ENCODE data around the gene HPRT1.
"Not testable (repeated sequence)": the region's sequence is repeated elsewhere in the genome, so short reads cannot be mapped to it uniquely, and the experiment has no call there.

HPRT1 gene

GRCh38 chrX:134460005-134460861, at the start of gene HPRT1:
Gene HPRT1 (plus strand): TSS chrX:134460165. CDS start chrX:134460312, 147 bp downstream.
- peak; percentile 84 to 85 for DNase-seq

- DNase-seq, result no peak
These were observed 43.9 kb upstream of the HPRT1 start for GRCh38 chrX:134416087-134416486.

GRCh38 chrX:134418317-134419113, 41.5 kb upstream of the HPRT1 start:
- no peak for DNase-seq

GRCh38 chrX:134419784-134420183, 40.2 kb upstream of the HPRT1 start:
- no peak for DNase-seq

GRCh38 chrX:134423606-134424005, 36.4 kb upstream of the HPRT1 start:
- no peak for DNase-seq

GRCh38 chrX:134426281-134426680, 33.7 kb upstream of the HPRT1 start:
- DNase-seq, result no peak

GRCh38 chrX:134431894-134432293, 28.1 kb upstream of the HPRT1 start:
- no peak for DNase-seq

- DNase-seq, result no peak
These were observed 24.1 kb upstream of the HPRT1 start for GRCh38 chrX:134435894-134436293.

- no peak for DNase-seq
These were observed 16.9 kb upstream of the HPRT1 start for GRCh38 chrX:134443020-134443419.

- DNase-seq, result no peak
These were observed 16.5 kb upstream of the HPRT1 start for GRCh38 chrX:134443461-134443860.

GRCh38 chrX:134444681-134445080, 15.3 kb upstream of the HPRT1 start:
- DNase-seq, result no peak

GRCh38 chrX:134452596-134452995, 7.4 kb upstream of the HPRT1 start:
- no peak for DNase-seq

- no peak for DNase-seq
These were observed 6.3 kb upstream of the HPRT1 start for GRCh38 chrX:134453631-134454030.

- DNase-seq, result no peak
These were observed 5.5 kb upstream of the HPRT1 start for GRCh38 chrX:134454506-134454905.

GRCh38 chrX:134457708-134458107, 2.3 kb upstream of the HPRT1 start:
- no peak for DNase-seq

GRCh38 chrX:134459683-134460004, 321 bp upstream of the HPRT1 start:
- no peak for DNase-seq

- DNase-seq, result no peak
These were observed 876 bp downstream of the HPRT1 start for GRCh38 chrX:134460862-134461220.

GRCh38 chrX:134461437-134461836, 1.5 kb downstream of the HPRT1 start:
- DNase-seq, result no peak

- DNase-seq, result no peak
These were observed 3.0 kb downstream of the HPRT1 start for GRCh38 chrX:134462927-134463326.

GRCh38 chrX:134464453-134464852, 4.5 kb downstream of the HPRT1 start:
- not testable (repeated sequence) for DNase-seq

GRCh38 chrX:134469486-134469885, 9.5 kb downstream of the HPRT1 start:
- no peak for DNase-seq

GRCh38 chrX:134470013-134470412, 10.0 kb downstream of the HPRT1 start:
- no peak for DNase-seq

- DNase-seq, result no peak
These were observed 12.1 kb downstream of the HPRT1 start for GRCh38 chrX:134472041-134472440.

GRCh38 chrX:134476284-134476683, 16.3 kb downstream of the HPRT1 start:
- no peak for DNase-seq
